Mammary epithelial cell (primary cell): ENCODE data around the gene CDK12.

ENCODE experiments used
- CTCF ChIP-seq, 2 donors: IDR thresholded peaks in 1 of 2; conservative IDR thresholded peaks in 1 of 2; 2 replicates each; pipeline ENCODE4 v1.5.1; 2011 to 2012; ENCODE audit warnings: inconsistent platforms in 2 of 2, low read length in 2 of 2, mild to moderate bottlenecking in 2 of 2, control low read depth in 1 of 2, low read depth in 1 of 2; ENCODE audit not compliant: insufficient read depth in 1 of 2; ENCODE audit errors: extremely low read depth in 1 of 2
- EZH2 ChIP-seq: IDR thresholded peaks from 2 replicates; pipeline ENCODE4 v1.6.1; 2012; ENCODE audit warnings: low read length, inconsistent platforms, borderline replicate concordance

- no peak for TF ChIP-seq CTCF (conservative IDR thresholded peaks at IDR 0.05 in 1 of 2, IDR thresholded peaks at IDR 0.05 in 1 of 2; ENCODE audit: extremely low read depth in 1 of 2, insufficient read depth in 1 of 2, low read depth in 1 of 2, low read length in 2 of 2)
- no peak for TF ChIP-seq EZH2
Observed at GRCh38 chr17:39564211-39564848, 103.0 kb downstream of the CDK12 start.
